ENCODE data around the gene ADSS2. TPM values are rescaled to one million over a fixed set of nuclear protein-coding genes. Genes with fewer than 3 reads are reported as not detected.
"Not testable (repeated sequence)": the region's sequence is repeated elsewhere in the genome, so short reads cannot be mapped to it uniquely, and the experiment has no call there.

ADSS2 gene
- total RNA-seq, 1 donor, result 70.0 TPM

- TF ChIP-seq CTCF (IDR thresholded peaks at IDR 0.05; ENCODE audit: insufficient read depth, low read depth, low read length), result no peak
- no peak for DNase-seq (ENCODE audit: low read depth)
- H3K4me3 ChIP-seq (ENCODE audit: low read depth, low read length), result no peak overlapping the region
Measured at GRCh38 chr1:244369256-244370057, 82.3 kb downstream of the ADSS2 start.

GRCh38 chr1:244368279-244368678 lies 83.4 kb downstream of the ADSS2 start:
- no peak for TF ChIP-seq CTCF (IDR thresholded peaks at IDR 0.05; ENCODE audit: insufficient read depth, low read depth, low read length)
- H3K4me3 ChIP-seq (ENCODE audit: low read depth, low read length), result no peak overlapping the region
- DNase-seq (ENCODE audit: low read depth), result no peak

GRCh38 chr1:244367399-244368114 lies 84.2 kb downstream of the ADSS2 start:
- no peak for DNase-seq (ENCODE audit: low read depth)
- H3K4me3 ChIP-seq (ENCODE audit: low read depth, low read length), result no peak overlapping the region
- no peak for TF ChIP-seq CTCF (IDR thresholded peaks at IDR 0.05; ENCODE audit: insufficient read depth, low read depth, low read length)

- no peak overlapping the region for H3K4me3 ChIP-seq (ENCODE audit: low read depth, low read length)
- no peak for TF ChIP-seq CTCF (IDR thresholded peaks at IDR 0.05; ENCODE audit: insufficient read depth, low read depth, low read length)
- no peak for DNase-seq (ENCODE audit: low read depth)
Measured at GRCh38 chr1:244365809-244366208, 85.9 kb downstream of the ADSS2 start.

GRCh38 chr1:244365262-244365661 lies 86.4 kb downstream of the ADSS2 start:
- DNase-seq (ENCODE audit: low read depth); H3K4me3 ChIP-seq (ENCODE audit: low read depth, low read length): not testable (repeated sequence)

GRCh38 chr1:244362476-244362875 lies 89.2 kb downstream of the ADSS2 start:
- no peak for DNase-seq (ENCODE audit: low read depth)
- H3K4me3 ChIP-seq (ENCODE audit: low read depth, low read length), result no peak overlapping the region
- TF ChIP-seq CTCF (IDR thresholded peaks at IDR 0.05; ENCODE audit: insufficient read depth, low read depth, low read length), result no peak

- no peak for TF ChIP-seq CTCF (IDR thresholded peaks at IDR 0.05; ENCODE audit: insufficient read depth, low read depth, low read length)
- peak overlapping the region; percentile 7 for H3K4me3 ChIP-seq (ENCODE audit: low read depth, low read length)
- DNase-seq (ENCODE audit: low read depth), result peak; percentile 88
Measured at GRCh38 chr1:244361764-244362473, 89.8 kb downstream of the ADSS2 start.

All from fibroblast of villous mesenchyme (primary cell).